Stimulated activated CD4-positive, alpha-beta T cell treated with anti-CD3 and anti-CD28 coated beads, Interleukin-12 subunit alpha, Interleukin-12 subunit beta, amount 100 ng/mL, for 4 hours (primary cell): ENCODE results near the gene FTO.

Experiments used
- DNase-seq: peaks from one replicate; pipeline ENCODE4 v3.0.0-alpha.2; 2020

FTO gene

DNA sequence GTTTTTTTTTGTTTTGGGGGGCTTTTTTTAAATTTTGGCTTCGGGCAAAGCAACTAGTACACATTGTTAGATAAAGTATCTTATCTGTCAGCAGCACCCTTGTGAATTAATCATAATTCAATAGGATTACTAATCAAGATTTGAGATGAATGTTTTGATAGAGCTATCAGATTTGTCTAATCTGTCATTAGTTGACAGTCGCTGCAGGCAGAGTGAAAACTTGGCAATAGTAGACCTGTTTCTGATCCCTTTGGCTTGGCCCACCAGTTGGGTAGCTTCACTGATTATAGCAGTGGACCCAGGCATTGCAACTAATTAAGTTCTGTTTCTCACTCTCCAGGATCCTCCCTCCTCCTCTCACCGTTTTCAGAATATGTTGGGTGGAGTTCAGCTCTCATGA, 324.0 kb downstream of the FTO start:
- DNase-seq, result no peak

DNA sequence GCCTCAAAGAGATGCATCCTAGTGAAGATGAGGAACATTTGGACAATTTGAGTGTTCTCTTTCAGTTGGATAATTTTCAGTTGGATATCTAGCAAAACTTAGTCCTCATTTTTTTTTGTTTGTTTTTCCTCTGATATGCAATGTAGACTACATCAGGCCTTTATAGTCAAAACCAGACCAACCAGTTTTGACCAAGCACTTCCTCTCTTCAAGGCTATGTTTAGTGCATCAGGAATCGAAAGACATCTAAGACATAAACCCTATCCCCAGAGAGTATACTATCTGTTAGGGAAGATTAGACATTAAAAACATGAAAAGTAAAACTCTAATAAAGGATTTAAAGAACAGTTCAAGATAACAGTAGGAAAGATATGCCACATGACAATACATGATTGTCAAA, 326.5 kb downstream of the FTO start:
- no peak for DNase-seq

DNA sequence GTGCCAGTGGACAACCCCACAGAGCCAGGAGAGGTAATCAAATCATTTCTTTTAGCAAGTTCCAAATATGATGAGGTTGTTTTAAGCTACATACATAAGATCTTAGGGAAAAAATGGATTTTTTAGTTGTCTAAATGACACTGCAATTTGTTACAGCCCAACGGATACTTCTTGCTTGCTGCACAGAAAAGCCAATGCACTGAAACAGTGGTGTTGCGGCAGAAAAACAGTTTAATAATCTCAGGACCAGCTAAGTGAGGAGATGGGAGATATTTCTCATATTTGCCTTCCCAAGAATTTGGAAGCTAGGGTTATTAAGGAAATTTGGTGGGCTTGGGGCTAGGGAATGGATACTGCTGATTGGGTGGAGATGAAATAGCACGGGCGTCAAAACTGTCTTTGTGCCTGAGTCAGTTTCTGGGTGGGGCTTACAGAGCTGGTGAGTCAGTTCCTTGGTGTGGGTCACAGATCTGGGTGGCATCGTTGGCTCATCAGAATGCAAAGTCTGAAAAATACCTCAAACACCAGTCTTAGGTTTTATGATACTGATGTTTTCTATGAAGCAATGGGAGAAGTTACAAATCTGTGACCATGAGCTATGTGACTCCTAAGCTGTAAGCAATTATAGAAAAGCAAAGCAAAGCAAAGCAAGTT, 327.3 kb downstream of the FTO start:
- no peak for DNase-seq

DNA sequence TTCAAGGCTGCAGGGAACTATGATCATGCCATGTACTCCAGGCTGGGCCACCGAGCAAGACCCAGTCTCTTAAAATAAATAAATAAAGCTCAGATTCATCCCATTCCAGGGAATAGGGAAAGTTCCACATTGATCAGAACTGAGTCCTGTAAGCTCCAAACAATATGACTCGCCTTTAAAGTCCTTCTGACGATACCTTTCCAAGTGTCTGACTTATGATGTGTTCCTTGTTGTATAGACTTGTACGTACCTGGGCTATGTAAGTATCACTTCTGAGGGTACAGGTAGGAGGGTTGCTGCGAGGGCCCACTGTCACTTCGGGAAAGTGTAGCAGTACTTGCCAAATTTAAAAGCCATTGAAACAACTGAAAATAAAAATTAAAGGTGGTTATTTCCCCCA, 329.8 kb downstream of the FTO start:
- DNase-seq, result no peak

DNA sequence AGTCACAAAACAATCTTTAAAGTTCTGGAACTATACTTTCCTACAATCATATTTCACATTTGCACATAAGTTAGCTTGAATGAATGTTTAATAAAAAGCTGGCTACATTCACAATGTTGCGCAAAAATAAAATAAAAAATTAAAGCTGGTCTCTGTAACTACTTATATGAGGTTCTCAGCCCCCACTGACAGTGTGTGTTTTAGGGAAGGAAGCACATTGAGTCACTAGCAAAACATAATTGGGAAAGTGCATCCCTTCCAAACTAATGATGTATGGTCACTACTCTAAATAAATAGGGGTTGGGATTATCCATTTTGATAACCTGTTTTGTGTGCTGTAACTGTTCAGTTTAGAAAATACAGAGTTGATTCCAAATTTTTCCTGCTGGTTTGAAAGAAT, 330.7 kb downstream of the FTO start:
- no peak for DNase-seq

DNA sequence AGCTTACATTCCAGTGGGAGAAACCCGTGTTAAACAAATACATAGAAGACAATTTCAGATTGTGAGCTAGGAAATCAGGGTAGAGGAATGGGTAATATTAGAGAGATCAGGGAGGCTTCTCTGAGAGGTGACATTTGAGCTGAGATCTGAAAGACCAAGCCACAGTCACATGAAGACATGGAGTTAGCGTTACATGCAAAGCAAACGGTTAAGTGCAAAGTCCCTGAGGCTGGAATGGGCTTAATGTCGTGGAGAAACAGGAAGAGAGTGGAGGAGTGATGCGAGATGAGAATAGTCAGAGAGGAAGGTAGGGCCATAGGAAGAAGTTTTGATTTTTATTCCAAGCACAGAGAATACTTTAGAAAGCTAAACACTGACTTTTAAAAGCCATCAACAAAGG, 336.5 kb downstream of the FTO start:
- no peak for DNase-seq

DNA sequence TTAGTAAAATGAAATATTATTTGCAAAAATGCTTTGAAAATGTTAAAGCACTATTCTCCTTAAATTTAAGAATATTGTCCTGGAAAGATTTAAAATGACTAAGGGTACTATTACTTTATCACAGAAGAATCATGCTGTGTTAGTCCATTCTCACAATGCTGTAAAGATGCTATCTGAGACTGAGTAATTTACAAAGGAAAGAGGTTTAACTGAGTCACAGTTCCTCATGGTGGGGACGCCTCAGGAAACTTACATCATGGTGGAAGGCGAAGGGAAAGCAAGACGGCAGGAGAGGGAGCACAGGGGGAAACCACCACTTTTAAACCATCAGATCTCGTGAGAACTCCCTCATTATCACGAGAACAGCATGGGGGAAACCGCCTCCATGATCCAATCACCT, 337.0 kb downstream of the FTO start:
- no peak for DNase-seq

DNA sequence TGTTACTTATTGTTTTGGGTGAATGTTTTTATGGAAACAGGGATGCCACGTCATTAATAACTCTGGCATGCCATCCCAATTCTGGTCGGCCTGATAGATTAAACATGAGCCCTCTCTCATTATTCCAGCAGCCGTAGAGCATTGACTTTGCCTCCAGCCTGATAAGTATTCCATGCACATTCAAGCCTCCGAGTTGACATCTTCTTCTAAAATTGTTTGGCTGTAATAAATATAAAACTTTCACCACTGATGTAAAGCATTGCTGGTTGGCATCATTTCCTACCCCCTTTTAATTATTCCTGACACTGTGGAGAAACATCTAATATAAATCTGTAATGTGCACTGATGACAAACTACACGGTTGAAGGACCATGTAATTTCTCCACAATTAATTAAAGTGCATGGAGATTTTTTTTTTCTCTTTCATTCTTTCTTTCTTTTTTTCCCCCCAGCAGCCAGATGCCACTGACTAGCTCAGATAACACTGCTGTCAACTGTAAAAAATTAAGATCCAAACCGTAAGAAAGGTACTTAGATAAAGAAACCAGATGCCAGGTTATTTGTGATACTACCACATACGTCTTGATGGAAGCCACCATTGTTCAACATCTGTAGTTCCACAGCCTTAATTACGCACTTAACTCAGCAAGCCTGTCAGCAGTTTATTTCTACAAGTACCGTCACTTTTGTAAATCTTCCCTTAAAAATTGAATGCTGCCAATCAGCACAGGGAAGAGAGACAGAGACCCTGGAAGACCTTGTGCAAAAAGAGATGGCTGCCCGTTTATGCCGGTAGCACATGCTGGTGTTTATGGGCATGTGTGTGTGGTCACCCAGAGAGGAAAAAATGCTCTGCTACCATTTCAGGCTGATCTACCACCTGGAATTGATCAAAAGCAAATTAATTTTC, 344.9 kb downstream of the FTO start:
- DNase-seq, result no peak

DNA sequence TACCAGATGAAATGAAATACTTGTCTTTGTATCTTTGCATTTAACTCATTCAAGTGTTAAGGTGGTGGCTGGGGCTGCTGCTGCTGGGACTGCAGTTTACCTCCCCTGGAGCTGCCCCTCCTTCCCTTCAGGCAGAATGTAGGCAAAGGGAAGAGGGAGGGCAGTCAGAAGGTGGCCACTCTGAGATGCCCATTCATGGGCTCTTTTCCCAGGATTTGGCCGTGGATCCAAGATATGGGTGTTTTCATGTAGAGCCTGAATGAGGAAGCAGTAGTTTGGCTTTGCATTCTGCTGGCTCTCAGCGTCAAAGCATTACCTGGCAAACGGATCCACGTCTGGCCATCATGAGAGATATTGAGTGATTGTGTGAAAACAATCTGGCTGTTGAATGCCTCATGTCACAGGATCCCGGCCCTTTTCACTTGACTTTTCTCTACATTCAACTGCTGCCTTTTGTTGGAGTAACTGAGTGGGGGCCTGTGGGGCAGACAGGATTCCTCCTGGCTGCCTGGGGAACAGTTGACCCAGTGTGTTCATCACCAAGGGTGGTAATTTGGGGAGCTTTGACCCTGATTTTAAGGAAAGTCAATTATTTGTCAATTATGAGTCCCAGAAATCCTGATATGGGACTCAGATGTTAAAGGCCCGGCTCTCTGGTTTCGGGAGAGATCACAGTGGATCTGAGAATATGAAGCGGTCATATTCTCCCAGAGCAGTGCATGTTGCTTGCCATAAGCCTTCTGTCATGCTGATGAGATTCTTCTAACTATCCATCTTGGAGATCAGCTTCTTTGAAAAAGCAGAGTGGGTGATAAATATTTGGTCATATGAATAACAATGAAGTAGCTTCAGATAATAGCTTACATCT, 345.9 kb downstream of the FTO start:
- DNase-seq, result no peak

DNA sequence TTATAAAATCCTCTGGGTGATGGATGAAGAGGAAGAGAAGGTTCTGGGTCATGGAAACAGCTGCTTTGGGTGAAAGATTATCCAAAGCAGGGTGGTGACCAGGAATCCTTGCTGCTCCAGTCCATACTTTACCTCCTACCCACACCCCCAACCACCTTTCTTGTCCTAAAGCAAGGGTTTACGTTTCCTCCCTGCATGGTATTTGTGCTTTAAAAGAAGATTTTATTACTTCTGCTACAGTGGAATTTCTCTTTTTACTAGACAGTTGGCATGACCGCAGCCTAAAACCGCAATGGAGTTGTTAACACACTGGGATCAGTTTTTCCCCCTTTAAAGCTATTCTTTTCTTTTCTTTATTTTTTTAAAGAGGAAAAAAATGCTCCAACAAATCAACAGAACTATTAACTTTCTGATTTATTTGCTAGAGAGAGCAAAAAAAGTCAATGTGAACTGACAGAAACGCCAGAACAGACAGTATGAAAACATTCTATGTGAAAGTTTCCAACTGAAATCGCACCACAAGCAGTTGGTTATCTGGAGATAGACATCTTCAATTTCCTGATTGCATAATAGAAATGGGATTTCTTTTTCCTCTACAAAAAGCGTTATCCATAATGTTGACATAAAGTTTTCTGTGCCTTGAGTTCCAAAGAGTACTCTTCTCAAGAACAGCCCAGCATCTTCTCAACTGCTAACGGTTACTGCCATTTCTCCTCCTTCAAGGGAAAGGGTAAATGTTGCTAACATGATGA, 346.7 kb downstream of the FTO start:
- no peak for DNase-seq

DNA sequence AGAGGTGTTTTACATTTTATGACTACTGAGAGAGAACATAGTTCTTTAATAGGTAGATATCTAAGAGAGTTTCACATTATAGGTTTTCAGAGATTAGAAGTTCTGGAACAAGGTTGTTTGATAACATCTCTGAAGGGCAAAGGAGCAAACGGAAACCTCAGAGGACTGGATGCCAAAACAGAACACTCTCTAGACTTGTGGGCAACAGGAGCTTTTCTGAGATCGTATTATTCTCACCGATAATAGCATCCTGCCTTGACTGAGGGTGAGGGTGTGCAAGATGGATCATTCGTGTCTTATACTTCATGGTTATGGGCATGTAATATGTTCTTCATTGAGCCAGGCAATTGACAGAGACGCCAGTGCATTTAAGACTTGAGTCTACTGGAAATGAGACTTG, 347.9 kb downstream of the FTO start:
- no peak for DNase-seq

DNA sequence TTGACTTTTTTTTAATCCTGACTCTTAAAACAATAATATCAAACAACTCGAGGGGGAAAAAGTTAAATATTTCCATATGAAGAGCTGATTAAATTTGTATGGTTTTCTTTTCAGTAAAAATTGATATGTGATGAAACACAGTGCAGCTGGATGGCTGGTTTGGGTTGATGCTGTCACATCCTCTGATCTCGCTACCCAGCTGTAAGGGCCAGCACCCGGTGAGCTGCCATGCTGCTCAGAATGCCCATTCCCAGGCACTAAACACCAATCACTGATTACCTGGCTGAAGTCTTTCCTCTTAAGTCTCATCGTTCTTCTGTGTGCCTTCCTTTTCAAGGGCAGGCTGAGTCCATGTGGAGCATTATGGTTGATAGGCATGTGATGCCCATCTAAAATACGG, 348.3 kb downstream of the FTO start:
- DNase-seq, result no peak

DNA sequence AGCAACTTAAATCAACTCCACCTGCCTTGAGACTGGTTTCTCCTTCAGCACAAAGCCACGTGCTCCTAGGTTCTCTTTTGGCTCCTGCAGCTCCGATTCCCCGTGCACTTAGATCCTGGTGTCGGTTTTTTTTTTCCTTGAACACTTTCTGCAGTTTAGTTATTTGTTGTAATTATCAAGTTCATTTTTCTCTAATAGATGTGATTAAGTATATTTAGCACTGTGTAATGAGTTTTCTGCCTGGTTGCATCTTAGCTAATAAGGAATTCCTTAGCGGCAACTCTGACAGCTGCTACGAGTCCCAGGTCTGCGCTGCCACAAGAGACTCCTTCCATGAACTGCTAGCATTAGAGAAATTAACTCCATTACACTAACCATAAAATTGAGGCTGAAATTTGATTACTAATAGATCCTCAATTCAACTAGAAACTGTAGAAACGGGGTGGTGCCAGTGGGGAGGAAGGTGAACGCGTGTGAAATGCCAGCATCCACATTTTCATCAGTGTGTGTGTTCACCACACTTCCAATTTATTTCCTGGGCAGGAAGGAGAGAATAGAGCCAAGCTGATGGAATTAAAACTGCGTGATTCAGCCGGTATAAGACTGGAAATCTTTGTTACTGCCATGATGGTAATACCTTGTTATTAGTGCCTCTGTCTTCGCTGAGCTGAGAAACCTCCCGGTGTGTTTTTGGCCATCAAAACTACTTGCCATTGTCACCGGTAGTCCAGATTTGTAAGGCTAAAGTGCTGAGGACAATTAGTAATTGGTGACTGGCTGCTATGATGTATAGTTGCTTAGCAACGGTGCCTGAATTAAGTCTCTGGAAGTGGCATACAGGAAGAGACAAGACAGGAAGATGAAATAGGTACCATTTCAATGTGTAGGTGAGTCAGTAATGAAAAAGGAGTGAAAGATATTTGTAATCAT, 350.2 kb downstream of the FTO start:
- DNase-seq, result no peak

DNA sequence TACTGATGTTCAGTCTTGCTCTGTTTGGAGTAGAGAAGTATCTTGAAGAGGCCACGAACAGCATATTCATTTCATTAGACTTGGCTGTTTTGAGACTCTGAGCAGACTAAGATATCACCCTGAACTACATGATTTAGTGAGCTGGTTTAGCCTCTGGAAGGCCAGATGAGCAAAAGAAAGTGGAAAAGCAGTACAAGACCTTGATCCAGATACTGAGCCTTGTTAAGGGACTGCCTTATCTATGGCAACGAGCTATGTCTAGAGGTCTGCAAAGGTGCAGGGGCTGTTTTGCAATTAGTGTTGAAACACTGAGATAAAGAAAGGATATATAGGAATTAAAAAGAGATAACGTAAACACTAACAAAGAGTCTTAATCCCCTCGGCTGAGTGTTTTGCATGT, 351.2 kb downstream of the FTO start:
- DNase-seq, result no peak

DNA sequence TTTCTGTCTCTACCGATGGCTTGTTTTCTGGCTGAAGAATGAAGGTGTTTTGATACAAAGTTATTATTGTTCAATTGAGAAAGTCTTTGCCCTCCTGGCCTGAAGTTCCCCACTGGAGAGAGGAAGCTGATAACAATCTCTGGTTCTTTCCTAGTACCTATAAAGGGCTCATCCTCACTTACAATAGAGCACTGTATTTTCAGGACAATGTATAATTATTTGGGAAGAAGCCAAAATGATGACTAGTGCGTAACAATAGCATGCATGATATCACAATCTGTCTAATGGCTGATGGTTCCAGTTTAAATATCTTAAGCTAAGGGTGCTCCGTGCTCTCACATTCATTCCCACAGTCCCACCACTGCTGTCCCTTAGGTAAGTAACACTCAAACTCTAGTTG, 351.9 kb downstream of the FTO start:
- no peak for DNase-seq

DNA sequence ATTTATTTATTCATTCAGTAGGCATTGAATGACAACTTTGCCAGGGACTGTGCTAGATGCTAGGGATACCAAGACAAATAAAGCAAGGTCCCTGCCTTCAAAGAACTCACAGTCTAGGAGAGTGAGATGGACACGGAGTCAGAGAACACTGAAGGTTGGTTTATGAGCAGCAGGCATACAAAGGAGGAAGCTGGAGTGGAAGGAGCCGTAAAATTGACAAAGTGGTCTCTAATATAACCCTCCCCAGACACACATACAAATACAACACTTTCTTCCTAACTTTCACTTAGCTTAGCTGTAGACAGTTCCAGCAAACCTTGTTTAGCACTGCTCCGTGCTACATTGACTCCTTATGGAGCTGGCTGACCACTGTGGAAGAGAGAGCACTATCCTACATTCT, 353.0 kb downstream of the FTO start:
- DNase-seq, result no peak

DNA sequence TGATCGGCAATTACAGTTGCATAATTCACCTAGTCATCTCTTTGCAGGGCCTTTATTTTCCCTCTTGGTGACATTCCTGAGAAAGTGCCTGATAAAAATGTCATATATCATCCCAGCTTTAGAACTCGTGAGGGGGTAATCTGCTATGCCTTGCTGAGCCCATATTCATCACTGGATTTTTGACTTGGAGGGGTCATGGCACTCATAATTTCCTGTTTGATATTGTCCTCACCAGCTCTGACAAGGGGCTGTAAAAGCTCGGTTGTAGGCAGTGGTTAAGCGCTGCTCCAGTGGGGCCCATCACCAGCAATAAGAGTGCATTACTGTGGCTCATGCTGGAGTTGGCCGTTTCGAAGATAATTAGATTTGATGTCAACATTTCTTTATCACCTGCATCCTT, 355.4 kb downstream of the FTO start:
- no peak for DNase-seq

DNA sequence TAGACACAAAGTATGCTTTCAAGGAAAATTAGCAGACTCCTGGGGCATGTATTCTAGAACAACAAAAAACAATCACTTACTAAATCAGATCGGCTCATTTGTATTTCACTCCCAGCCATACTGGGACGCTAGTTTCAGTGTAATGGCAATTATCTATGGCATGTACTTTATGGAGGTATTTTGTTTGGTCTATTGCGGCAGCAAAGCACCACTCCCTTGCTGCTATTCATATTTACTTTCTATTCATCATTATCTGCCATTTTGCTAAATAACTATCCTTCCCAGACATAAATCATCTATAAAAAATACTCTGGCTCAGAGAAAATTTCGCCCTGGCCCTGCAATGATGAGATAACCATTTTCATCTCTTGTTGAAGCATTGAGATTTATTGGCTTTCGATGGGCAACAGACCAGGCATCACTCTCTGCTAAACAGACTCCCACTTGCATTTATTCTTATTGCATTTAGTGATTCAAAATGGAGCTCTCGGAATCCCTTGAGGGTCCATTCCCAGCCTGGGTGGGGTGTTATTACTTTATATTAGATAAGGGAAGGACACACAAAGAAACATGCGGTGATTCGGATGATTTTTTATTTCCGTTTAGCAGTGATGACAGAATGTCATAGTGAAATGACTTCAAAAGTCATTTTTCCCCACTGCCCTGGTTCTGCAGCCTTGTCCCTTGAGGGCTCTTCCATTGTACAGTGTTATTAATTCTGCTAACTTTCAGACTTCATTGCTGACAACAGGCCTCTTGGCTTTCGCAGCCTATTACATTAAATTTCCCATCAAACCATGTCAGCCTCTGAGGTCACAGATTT, 356.9 kb downstream of the FTO start:
- DNase-seq, result no peak

DNA sequence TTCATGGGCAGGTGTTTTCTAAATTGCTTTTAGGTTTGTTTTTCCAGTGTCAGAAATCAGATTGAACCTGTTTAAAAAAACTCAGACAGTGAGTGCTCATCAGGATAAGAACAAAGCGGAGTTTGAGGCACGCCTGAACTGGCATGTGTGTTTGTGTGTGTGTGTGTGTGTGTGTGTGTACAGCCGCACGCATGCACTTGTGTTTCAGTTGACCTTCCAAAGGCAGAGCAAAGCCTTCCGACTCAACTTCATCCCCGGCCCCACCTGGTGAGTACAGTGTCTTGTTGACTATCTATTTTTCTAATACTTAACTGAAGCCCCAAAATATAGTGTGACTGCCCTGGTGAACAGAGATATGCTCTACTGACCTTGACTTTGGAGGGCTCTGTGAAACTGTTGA, 357.5 kb downstream of the FTO start:
- DNase-seq, result no peak

DNA sequence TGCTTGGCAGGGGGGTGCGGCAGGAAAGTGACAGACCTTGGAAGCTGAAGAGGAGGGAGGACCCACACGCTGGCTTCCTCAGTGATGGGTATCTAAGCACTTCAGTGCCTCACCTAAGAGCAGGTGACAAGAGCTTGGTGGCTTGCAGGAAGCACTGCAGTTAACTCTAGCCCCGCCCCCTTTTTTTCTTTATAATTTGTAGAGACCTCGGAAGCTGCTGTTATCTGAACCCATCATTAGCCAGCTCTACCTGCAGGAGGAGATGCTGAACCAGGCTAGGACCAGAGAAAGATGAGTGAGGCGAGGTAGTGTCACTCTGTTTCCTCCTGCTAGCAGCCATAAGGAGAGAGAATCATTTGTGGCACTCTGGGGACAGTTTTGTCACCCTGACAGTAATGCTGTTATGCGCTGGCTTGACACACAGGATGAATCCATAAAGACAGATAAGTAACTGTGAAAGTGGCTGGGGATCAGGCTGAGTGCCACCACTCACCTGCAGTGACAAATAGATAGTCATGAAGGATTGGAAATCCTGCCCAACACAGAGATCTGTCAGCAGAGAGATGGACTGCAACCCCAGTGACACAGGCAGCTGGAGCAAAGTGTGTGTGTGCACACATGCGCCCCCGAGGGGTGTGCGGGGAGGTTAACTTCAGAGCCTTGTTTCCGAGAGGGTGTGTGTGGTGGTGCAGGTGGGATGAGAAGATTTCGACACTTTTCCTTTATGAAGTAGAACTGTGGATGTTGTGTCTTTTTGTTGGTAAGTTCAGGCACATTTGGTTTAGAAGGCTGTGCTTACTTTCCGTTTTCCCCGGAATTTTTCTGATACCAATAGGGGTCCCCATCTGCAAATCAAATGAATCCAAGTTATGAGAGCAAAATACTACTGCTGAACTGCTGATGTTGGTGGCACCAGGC, 358.7 kb downstream of the FTO start:
- no peak for DNase-seq
